ENCODE measurements around the gene C19orf67.
A peak's percentile ranks its signal among the peaks of the same experiment; 100 is the strongest.

The C19orf67 gene

GRCh38 chr19:14085309-14085995 lies at the start of gene C19orf67:
TSS of gene C19orf67 (minus strand) at chr19:14085783. CDS start at chr19:14085627, 156 bp downstream.
- no peak for DNase-seq

GRCh38 chr19:14135355-14135754 lies 49.8 kb upstream of the C19orf67 start:
- no peak for DNase-seq

GRCh38 chr19:14127929-14128509 lies 42.4 kb upstream of the C19orf67 start:
- peak; percentile 30 for DNase-seq

- peak; percentile 48 for DNase-seq
Measured at GRCh38 chr19:14127176-14127575, 41.6 kb upstream of the C19orf67 start.

GRCh38 chr19:14122924-14123323 lies 37.3 kb upstream of the C19orf67 start:
- no peak for DNase-seq

- DNase-seq: no peak
Measured at GRCh38 chr19:14120497-14120780, 34.9 kb upstream of the C19orf67 start.

GRCh38 chr19:14119644-14120496 lies 34.3 kb upstream of the C19orf67 start:
- DNase-seq: no peak

GRCh38 chr19:14119146-14119545 lies 33.6 kb upstream of the C19orf67 start:
- no peak for DNase-seq

- peak; percentile 83 for DNase-seq
Measured at GRCh38 chr19:14118165-14119051, 32.8 kb upstream of the C19orf67 start.

- peak; percentile 99 for DNase-seq
Measured at GRCh38 chr19:14117668-14118164, 32.1 kb upstream of the C19orf67 start, which contains the start of gene PRKACA. TSS of gene PRKACA (minus strand) at chr19:14117762. CDS start at chr19:14117547, 215 bp downstream.

GRCh38 chr19:14116918-14117578 lies 31.5 kb upstream of the C19orf67 start:
- no peak for DNase-seq

GRCh38 chr19:14116525-14116917 lies 30.9 kb upstream of the C19orf67 start:
- DNase-seq: no peak

- no peak for DNase-seq
Measured at GRCh38 chr19:14115756-14116155, 30.2 kb upstream of the C19orf67 start.

- peak; percentile 63 for DNase-seq
Measured at GRCh38 chr19:14114854-14115253, 29.3 kb upstream of the C19orf67 start.

- no peak for DNase-seq
Measured at GRCh38 chr19:14114439-14114838, 28.9 kb upstream of the C19orf67 start.

- DNase-seq: peak; percentile 40
Measured at GRCh38 chr19:14113762-14114414, 28.3 kb upstream of the C19orf67 start.

- DNase-seq: no peak
Measured at GRCh38 chr19:14112809-14113385, 27.3 kb upstream of the C19orf67 start.

- no peak for DNase-seq
Measured at GRCh38 chr19:14112051-14112808, 26.6 kb upstream of the C19orf67 start.

- no peak for DNase-seq
Measured at GRCh38 chr19:14111486-14111885, 25.9 kb upstream of the C19orf67 start.

GRCh38 chr19:14110650-14111049 lies 25.1 kb upstream of the C19orf67 start:
- no peak for DNase-seq

Data from CD4-positive, alpha-beta T cell treated with Interferon gamma for 1 hour (primary cell).